Measurements from ENCODE around the gene MRPS12.
A peak's percentile ranks its signal among the peaks of the same experiment; 100 is the strongest.
"Not testable (repeated sequence)": the region's sequence is repeated elsewhere in the genome, so short reads cannot be mapped to it uniquely, and the experiment has no call there.

Gene MRPS12

GRCh38 chr19:38912600-38913514 lies 17.9 kb upstream of the MRPS12 start:
- DNase-seq, result peak; percentile 38

- no peak for DNase-seq
Observed at GRCh38 chr19:38913958-38914357, 16.8 kb upstream of the MRPS12 start.

- DNase-seq, result no peak
Observed at GRCh38 chr19:38915329-38916321, 15.1 kb upstream of the MRPS12 start.

GRCh38 chr19:38917516-38917915 lies 13.2 kb upstream of the MRPS12 start:
- no peak for DNase-seq

DNA sequence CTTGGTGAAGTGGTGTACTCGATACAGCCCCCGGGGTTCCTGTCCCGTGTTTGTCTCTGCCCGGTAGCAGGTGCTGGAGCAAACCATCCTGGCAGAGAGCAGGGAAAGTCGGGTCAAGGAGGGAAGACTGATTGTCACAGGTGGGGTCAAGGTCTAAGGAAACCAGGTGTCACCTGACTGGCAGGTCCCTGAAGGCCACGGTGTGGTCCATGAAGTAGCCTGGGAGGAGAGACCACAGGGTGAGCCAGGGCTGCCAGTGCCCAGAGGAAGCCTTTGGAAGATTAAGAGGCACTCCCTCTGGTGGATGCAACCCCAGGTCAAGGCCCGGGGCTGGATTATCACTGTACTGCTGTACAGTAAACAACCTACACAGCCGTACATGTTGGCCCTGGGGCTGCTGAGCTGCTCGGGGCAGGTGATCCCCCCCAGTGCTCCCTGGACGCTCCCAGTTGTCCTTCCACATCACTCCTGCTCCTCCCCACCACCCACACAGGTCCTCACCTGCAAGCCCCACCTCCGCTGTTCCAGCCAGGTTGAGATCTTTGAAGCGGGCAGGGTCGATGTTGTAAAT lies 12.7 kb upstream of the MRPS12 start:
- DNase-seq, result no peak

DNA sequence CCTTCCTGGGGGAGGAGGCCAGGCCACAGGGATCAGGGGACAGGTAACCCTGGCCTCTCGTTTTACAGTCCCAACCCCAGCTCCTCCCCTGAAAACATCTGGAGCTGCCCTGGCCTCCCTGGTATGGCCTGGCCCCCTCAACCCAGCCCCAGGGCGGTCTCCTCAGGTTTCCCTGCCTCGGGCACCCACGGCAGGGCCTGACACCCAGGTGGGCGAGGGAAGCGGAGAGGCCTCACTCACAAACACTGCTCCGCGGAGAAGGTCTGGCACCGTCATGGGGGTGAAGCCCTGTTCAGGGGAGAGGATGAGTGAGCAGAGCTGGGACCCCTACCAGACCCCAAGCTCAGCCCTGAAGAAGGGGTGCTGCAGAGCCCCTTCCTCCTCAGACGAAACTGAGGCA lies 12.2 kb upstream of the MRPS12 start:
- no peak for DNase-seq

DNA sequence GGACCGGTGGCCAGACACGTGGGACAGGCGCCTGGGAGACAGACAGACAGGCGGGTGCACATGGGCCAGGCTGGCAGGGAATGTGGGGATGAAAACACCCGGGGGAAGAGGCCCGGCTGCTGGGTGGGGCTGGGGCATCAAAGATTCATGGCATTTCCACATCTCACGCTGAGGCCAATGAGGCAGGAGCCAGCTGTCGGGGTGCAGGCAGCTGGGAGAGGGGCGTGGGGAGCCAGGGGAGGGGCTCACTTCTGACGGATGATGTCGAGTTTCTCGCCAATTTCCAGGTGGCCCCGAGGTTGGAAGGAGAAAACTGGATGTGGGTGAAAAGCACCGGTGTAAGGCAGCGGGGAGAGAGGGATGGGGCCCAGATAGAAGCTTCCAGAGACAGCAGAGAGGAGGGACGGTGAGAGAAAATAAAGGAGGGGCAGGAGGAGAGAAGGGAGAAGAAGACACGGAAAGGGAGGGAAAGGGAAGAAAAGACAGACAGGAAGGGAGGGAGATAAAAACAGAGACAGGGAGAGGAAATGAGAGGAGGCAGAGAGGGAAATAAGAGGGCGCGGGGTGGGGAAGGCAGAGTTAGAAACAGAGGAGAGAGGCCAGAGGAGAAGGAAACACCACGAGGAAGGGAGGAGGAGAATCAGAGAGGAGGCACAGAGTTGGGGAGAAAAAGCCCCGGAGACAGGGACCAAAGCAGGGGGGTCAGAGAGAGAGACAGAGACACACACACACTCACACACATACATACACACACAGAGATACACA lies 10.7 kb upstream of the MRPS12 start:
- no peak for DNase-seq

DNA sequence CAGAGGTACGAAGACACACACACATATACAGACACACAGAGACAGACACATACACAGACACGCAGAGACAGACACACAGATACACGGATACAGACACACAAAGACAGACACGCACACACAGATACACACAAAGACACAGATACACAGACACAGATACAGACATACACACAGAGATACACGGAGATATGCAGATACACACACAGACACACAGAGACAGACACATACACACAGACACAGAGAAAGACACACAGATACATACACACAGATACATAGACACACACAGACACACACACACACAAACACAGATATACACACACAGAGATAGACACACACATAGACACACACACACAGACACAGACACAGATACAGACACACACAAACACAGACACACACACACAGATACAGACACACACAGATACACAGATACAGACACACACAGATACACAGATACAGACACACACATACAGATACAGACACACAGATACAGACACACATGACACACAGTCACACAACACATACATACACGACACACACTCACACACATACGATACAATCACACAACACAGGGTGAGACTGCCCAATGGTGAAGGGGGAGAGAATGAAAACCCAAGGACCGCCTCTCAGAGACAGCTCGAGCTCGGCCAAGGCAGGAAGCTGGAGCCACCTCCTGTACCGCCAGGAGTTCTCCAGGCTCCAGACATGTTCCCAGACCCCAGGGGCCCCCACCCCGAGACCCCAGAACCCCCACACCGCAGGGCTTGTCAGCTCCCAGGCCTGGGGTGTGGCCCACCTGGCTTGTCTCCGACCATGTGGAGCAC lies 9.9 kb upstream of the MRPS12 start:
- no peak for DNase-seq

- no peak for DNase-seq
Observed at GRCh38 chr19:38921420-38922274, 9.1 kb upstream of the MRPS12 start.

GRCh38 chr19:38922482-38922881 lies 8.3 kb upstream of the MRPS12 start:
- no peak for DNase-seq

- DNase-seq, result no peak
Observed at GRCh38 chr19:38924388-38924787, 6.4 kb upstream of the MRPS12 start.

DNA sequence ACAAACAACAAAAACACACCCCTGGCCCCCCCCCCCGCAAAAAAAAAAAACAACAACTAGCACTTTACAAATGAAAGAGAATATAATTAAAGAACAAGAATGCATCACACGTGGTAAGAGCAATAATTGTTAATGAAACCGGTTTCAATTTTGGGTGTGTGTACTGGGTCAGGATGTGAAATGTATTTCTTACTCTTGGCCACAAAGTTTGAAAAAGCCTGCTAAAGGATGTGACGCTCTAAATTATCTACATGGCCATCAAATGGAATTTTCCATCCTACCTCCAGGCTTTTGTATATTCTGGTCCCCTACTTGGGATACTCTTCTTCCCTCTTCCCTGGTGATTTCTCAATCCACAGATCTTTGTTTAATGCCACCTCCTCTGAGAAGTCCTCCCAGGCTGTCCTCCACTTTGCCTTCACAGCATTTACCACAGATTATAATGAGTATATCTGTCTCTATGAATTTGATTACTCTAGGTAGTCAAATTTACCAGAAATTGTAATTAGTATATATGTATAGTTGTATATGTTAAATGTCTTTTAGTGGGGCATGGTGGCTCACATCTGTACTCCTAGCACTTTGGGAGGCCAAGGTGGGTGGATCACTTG lies 2.2 kb upstream of the MRPS12 start:
- no peak for DNase-seq

DNA sequence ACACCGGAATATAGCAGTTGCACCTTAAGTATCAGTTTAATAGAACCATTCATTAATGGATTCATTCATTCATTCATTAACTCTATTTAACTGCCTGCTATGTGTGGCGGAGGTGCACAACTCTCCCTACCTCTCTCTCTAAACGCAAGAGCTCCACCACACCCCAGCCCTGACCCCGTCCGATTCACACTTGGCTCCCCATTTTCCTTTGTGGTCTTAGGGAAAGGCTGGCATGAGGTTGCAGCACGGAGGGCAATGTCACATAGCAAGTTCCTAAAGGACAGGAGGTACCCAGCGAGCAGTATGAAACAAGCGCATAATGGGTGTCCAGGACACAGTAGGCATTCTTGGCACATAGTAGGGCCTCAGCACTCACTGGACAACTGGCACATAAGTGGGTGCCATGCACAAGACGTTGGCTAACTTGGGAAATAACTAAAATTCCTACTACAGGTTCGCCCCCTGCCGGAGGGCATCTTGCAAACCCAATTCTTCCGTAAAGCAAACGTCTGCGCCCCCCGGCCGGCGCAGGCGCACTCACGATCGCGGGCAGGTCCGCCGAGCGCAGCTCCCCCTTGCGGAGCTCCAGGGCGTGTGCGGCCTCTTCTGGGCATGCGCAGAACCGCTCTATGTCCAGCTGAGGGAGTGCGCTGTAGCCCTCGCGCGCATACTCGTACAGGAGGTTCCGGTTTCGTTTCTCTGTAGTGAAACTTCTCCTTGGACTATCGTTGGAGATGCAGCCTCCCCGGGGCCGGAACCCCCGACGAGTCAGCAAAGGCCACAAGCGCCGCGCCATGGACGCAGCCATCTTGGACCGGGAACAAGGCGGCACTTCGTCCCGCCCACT lies 592 bp upstream of the MRPS12 start, which contains the start of gene SARS2:
Gene SARS2, minus strand, starts transcription at position 835 of the 847 bp plus-strand sequence. Its CDS starts 27 bp downstream, at position 808.
- DNase-seq, result peak; percentile 97

GRCh38 chr19:38931521-38931793 lies 713 bp downstream of the MRPS12 start:
- no peak for DNase-seq

DNA sequence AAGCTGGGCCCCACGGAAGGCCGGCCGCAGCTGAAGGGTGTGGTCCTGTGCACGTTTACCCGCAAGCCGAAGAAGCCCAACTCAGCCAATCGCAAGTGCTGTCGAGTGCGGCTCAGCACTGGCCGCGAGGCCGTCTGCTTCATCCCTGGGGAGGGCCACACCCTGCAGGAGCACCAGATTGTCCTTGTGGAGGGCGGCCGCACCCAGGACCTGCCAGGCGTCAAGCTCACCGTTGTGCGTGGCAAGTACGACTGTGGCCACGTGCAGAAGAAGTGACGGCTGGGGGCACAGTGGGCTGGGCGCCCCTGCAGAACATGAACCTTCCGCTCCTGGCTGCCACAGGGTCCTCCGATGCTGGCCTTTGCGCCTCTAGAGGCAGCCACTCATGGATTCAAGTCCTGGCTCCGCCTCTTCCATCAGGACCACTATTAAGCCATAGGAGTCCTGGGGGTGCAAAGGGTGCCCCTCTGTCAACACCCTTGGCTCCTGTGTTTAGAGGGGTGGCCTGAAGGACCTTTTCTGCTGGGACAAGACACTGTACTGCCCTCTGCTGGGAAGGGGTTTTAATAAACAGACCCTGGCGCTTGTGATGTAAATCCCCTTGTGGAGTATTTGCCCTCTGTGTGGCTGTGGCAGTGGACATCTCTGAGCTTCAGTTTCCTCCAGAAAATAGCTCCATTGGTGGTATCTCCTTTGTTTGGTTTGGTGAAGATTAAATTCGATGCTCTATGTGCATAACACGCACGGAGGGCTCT lies 1.9 kb downstream of the MRPS12 start:
- DNase-seq, result peak; percentile 54

DNA sequence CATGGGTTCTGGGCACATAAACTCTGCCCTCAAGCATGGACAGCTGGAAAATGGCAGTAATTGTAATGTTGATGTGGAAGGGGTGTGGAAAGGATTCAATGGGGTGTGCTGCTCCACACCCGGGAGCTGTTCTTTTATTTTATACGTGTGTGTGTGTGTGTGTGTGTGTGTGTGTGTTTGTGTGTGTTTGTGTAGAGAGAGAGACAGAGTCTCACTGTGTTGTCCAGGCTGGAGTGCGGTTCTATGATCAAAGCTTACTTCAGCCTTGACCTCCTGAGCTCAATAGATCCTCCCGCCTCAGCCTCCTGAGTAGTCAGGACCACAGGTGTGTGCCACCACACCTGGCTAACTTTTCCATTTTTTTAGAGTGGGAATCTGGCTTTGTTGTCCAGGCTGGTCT lies 2.8 kb downstream of the MRPS12 start:
- DNase-seq, result no peak

DNA sequence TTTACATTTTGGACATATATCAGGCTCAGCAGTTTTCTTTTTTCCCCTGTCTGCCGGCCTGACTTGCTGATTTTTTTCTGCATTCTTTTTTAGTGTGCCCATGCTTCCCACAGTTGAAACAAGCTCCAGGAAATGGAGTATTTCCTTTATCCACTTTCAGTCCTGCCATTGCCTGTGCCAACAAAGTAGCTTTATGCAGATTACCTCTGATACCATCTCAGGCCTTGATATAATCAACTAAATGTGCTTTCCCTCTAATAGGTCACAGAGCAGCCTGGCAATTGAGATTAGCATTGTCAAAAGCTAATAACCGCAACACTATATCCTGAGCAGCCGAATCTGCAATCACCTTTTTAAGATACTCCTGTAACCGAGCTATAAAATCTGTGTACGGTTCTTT lies 9.2 kb downstream of the MRPS12 start:
- no peak for DNase-seq

- not testable (repeated sequence) for DNase-seq
Observed at GRCh38 chr19:38941466-38941865, 10.7 kb downstream of the MRPS12 start.

Data from suppressor macrophage treated with lipopolysaccharide for 4 hours (primary cell).